ENCODE measurements around the gene COX6A2. TPM values are rescaled to one million over a fixed set of nuclear protein-coding genes. Genes with fewer than 3 reads are reported as not detected.

The COX6A2 gene
- 100 to 1,000 TPM; 743 to 769 TPM for total RNA-seq
- long read RNA-seq, transcript COX6A2-201 (3 exons, 440 nt), result major isoform, 30 of 33 reads
- long read RNA-seq, partial matches to known transcripts, result 0 of 33 reads
- long read RNA-seq, other reads (novel, unspliced or antisense), result 1 of 33 reads

GRCh38 chr16:31428279-31428597, at the start of gene COX6A2:
Gene COX6A2, minus strand, starts transcription at chr16:31428360. Its CDS starts 35 bp downstream, at chr16:31428325.
- peak; percentile 69 to 86 for ATAC-seq
- intact Hi-C loops (cut with DNase I), result no loop called here
- DNase-seq, result peak; percentile 59

GRCh38 chr16:31477220-31478216, 49.4 kb upstream of the COX6A2 start:
- intact Hi-C loops (cut with DNase I), result no loop called here
- DNase-seq, result peak; percentile 35
- ATAC-seq, result no peak

GRCh38 chr16:31476303-31477219, 48.4 kb upstream of the COX6A2 start:
- DNase-seq, result peak; percentile 77
- ATAC-seq, result peak; percentile 14 to 24
- intact Hi-C loops (cut with DNase I), result no loop called here

- DNase-seq (no peak), ATAC-seq (no peak)
- intact Hi-C loops (cut with DNase I), result no loop called here
Observed at GRCh38 chr16:31475946-31476302, 47.8 kb upstream of the COX6A2 start.

- ATAC-seq (no peak), DNase-seq (no peak)
- intact Hi-C loops (cut with DNase I), result no loop called here
Observed at GRCh38 chr16:31474773-31475738, 46.9 kb upstream of the COX6A2 start.

- intact Hi-C loops (cut with DNase I), result no loop called here
- ATAC-seq, result no peak
Observed at GRCh38 chr16:31474173-31474714, 46.1 kb upstream of the COX6A2 start.

GRCh38 chr16:31473264-31473984, 45.3 kb upstream of the COX6A2 start:
- no peak for DNase-seq
- intact Hi-C loops (cut with DNase I), result no loop called here
- no peak for ATAC-seq

More at GRCh38 chr16:31474173-31474714, 46.1 kb upstream of the COX6A2 start:
- no peak for DNase-seq

GRCh38 chr16:31472709-31473203, 44.6 kb upstream of the COX6A2 start:
- peak; percentile 91 to 92 for ATAC-seq
- intact Hi-C loops (cut with DNase I), result no loop called here
- DNase-seq, result peak; percentile 93

GRCh38 chr16:31471875-31472708, 43.9 kb upstream of the COX6A2 start, which contains the start of gene TGFB1I1:
Gene TGFB1I1, plus strand, starts transcription at chr16:31472152. Its CDS starts 37 bp downstream, at chr16:31472189.
- intact Hi-C loops (cut with DNase I), result no loop called here
- ATAC-seq (peak; percentile 70 to 77), DNase-seq (peak; percentile 82)

GRCh38 chr16:31471241-31471874, 43.2 kb upstream of the COX6A2 start:
- no peak for DNase-seq

GRCh38 chr16:31470615-31471014, 42.5 kb upstream of the COX6A2 start:
- ATAC-seq (no peak), DNase-seq (no peak)
- intact Hi-C loops (cut with DNase I), result no loop called here

More at GRCh38 chr16:31471241-31471874, 43.2 kb upstream of the COX6A2 start:
- ATAC-seq, result no peak
- intact Hi-C loops (cut with DNase I), result no loop called here

GRCh38 chr16:31467858-31468257, 39.7 kb upstream of the COX6A2 start:
- intact Hi-C loops (cut with DNase I), result no loop called here
- no peak for ATAC-seq
- DNase-seq, result no peak

GRCh38 chr16:31467151-31467773, 39.1 kb upstream of the COX6A2 start:
- intact Hi-C loops (cut with DNase I), result no loop called here
- ATAC-seq (no peak), DNase-seq (no peak)

- no peak for ATAC-seq
- intact Hi-C loops (cut with DNase I), result no loop called here
- no peak for DNase-seq
Observed at GRCh38 chr16:31466381-31466841, 38.3 kb upstream of the COX6A2 start.

GRCh38 chr16:31465788-31466370, 37.7 kb upstream of the COX6A2 start:
- ATAC-seq, result no peak
- DNase-seq, result no peak
- intact Hi-C loops (cut with DNase I), result no loop called here

Data from left cardiac atrium (tissue), 4 donors.